Measurements from ENCODE around the gene CHRM4.
A peak's percentile ranks its signal among the peaks of the same experiment; 100 is the strongest.

The CHRM4 gene

DNA sequence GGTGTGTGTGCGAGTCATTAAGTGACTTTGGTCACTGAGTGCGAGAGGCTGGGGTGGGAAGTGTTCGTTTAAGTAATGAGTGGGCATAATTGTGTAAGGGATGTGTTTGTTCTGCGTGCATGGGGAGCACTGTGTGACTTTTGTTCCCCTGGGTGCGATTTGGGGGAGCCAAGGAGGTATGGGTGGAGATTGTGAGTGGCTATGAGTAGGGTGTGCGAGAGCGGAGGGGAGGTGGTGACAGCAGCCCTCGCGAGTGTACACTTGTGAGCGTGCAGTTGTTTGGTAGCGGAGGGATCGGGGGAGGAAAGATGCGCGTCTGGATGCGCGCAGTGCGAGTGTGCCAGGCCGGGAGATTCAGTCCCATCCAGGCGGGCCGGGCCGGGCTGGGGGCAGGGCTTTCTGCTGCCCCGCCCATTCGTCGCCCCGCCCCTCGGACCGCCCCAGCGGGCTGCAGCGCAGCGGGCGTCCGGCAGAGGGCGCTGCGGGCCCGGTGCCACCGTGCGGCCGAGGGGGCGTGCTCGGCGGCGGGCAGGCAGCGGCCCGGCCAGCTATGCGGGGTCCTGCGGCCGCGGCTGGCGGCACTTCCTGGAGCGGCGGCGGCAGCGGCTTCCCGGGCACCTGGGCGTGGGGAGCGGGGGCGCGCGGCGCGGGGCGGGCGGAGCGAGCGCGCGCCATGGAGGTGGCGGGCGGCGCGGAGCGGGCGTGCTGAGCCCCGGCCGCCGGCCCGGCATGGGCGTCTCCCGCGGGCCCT, 44.5 kb downstream of the CHRM4 start, which contains the start of gene DGKZ:
DGKZ (plus strand) TSS at position 578 of the 751 bp plus-strand sequence. CDS start 197 bp downstream, outside the sequence.
- peak; percentile 92 for DNase-seq

- DNase-seq = no peak
Observed at GRCh38 chr11:46345881-46346484, 45.6 kb downstream of the CHRM4 start.

DNA sequence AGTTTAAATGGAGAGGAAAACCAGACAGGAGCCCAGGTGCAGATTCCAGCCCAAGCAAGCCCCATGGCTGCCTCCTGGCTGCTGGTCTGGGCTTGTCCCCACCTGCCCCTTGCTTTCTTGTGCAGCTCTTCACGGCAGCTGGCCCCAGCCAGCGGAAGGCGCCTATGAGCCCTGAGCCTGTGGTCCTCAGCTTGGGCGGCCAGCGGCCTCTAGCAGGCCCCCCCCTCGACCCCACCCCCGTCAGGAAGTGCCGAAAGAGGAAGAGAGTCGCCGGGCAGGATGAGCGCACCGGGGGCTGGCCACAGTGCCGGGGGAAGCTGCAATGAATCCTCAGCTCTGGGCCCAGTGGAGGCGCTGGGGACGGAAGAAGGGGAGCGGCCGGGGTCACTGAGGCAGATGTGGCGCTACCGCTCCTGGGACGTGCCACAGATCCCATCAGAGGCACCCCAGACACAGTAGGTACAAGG, 46.4 kb downstream of the CHRM4 start:
- no peak for DNase-seq

- DNase-seq = no peak
Observed at GRCh38 chr11:46343520-46343919, 48.1 kb downstream of the CHRM4 start.

GRCh38 chr11:46342239-46342638, 49.3 kb downstream of the CHRM4 start:
- DNase-seq = no peak

DNA sequence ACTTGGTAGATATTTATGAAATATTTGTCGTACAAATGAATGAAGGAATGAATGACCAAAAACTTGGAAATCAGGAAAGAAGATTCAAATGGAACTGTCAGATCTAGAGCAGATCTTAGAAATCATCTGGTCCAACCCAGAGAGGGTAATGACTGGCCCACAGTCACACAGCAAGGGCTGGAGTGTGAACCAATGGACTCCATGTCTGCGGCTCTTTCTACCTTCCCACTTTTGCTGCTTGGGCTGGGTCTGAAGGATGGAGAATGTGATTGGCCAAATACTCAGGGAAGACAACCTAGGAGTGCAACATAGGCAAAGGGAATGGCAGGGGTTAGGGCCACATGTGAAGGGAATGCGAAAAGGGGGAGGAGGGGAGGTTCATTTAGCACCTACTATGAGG, 50.1 kb downstream of the CHRM4 start:
- no peak for DNase-seq

- DNase-seq = no peak
Observed at GRCh38 chr11:46339816-46340215, 51.8 kb downstream of the CHRM4 start.

- no peak for DNase-seq
Observed at GRCh38 chr11:46338988-46339666, 52.4 kb downstream of the CHRM4 start.

- DNase-seq = no peak
Observed at GRCh38 chr11:46338636-46338987, 53.0 kb downstream of the CHRM4 start.

- no peak for DNase-seq
Observed at GRCh38 chr11:46337626-46338345, 53.8 kb downstream of the CHRM4 start.

GRCh38 chr11:46336563-46337180, 54.9 kb downstream of the CHRM4 start:
- no peak for DNase-seq

GRCh38 chr11:46335890-46336562, 55.5 kb downstream of the CHRM4 start:
- no peak for DNase-seq

GRCh38 chr11:46335271-46335670, 56.3 kb downstream of the CHRM4 start:
- no peak for DNase-seq

DNA sequence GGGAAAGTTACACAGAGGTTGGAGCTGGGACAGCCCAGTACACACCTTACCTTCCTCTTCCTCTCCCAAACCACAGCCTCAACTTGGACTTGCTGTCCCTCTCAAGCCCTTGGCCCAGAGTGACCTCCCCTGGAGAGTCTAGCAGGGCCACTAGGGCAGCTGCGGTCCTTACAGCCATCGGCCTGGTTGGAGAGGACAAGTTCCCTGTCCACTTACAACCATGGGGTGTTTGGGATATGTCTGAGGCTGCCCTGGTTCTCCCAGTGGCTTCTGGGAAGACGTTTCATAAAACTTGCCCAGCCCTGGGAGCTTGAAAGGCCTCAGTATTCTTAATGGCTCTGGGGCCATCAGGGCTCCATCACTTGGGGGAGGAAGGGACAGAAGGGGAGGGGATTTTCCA, 57.4 kb downstream of the CHRM4 start:
- DNase-seq = no peak

All from right forelimb (tissue), 1 donor.